Esophagus mucosa (tissue), 1 donor: ENCODE measurements around the gene DEFB128. TPM values are rescaled to one million over a fixed set of nuclear protein-coding genes. Genes with fewer than 3 reads are reported as not detected.
A peak's percentile ranks its signal among the peaks of the same experiment; 100 is the strongest.
"Not testable (repeated sequence)": the region's sequence is repeated elsewhere in the genome, so short reads cannot be mapped to it uniquely, and the experiment has no call there.

Source experiments
- ATAC-seq: fragments of 200-7000 bp; cut with Tn5 transposase; one replicate; pipeline ENCODE4 v1.9.1; 2020
- total RNA-seq: library from RNA; stranded (reverse); gene quantifications from one replicate; pipeline ENCODE4 v1.2.4, GENCODE V29; 2023
- donor health status: DM: yes; HTN: yes; CAD: no.

Gene DEFB128
- not detected for total RNA-seq

GRCh38 chr20:189611-190010, at the start of gene DEFB128:
TSS of gene DEFB128 (minus strand) at chr20:189711. CDS start at chr20:189623, 88 bp downstream.
- ATAC-seq = no peak

GRCh38 chr20:237929-238328, 48.4 kb upstream of the DEFB128 start:
- peak; percentile 39 for ATAC-seq

GRCh38 chr20:237489-237888, 48.0 kb upstream of the DEFB128 start:
- peak; percentile 36 for ATAC-seq

GRCh38 chr20:235891-236290, 46.4 kb upstream of the DEFB128 start:
- peak; percentile 80 for ATAC-seq

- no peak for ATAC-seq
Measured at GRCh38 chr20:227439-228105, 38.1 kb upstream of the DEFB128 start.

GRCh38 chr20:226958-227357, 37.4 kb upstream of the DEFB128 start, which contains the start of gene DEFB129:
TSS of gene DEFB129 (plus strand) at chr20:227258. CDS start at chr20:227289, 31 bp downstream.
- ATAC-seq = no peak

GRCh38 chr20:225879-226278, 36.4 kb upstream of the DEFB128 start:
- not testable (repeated sequence) for ATAC-seq

GRCh38 chr20:221258-221830, 31.8 kb upstream of the DEFB128 start:
- no peak for ATAC-seq

- no peak for ATAC-seq
Measured at GRCh38 chr20:219290-220115, 30.0 kb upstream of the DEFB128 start.

GRCh38 chr20:217266-217665, 27.8 kb upstream of the DEFB128 start:
- no peak for ATAC-seq

GRCh38 chr20:215796-216195, 26.3 kb upstream of the DEFB128 start:
- no peak for ATAC-seq

- no peak for ATAC-seq
Measured at GRCh38 chr20:214383-214782, 24.9 kb upstream of the DEFB128 start.

- ATAC-seq = no peak
Measured at GRCh38 chr20:210809-211502, 21.4 kb upstream of the DEFB128 start.

- peak; percentile 85 for ATAC-seq
Measured at GRCh38 chr20:208942-209566, 19.5 kb upstream of the DEFB128 start.

GRCh38 chr20:203630-204029, 14.1 kb upstream of the DEFB128 start:
- not testable (repeated sequence) for ATAC-seq

GRCh38 chr20:199996-200395, 10.5 kb upstream of the DEFB128 start:
- ATAC-seq = no peak

- ATAC-seq = no peak
Measured at GRCh38 chr20:198225-198624, 8.7 kb upstream of the DEFB128 start.

GRCh38 chr20:187733-188132, 1.8 kb downstream of the DEFB128 start:
- ATAC-seq = no peak

GRCh38 chr20:184288-184687, 5.2 kb downstream of the DEFB128 start:
- no peak for ATAC-seq

- no peak for ATAC-seq
Measured at GRCh38 chr20:168876-169275, 20.6 kb downstream of the DEFB128 start.

- no peak for ATAC-seq
Measured at GRCh38 chr20:164618-165017, 24.9 kb downstream of the DEFB128 start.

GRCh38 chr20:157154-157553, 32.4 kb downstream of the DEFB128 start, which contains the start of gene DEFB127:
TSS of gene DEFB127 (plus strand) at chr20:157454. CDS start at chr20:157545, 91 bp downstream.
- ATAC-seq = no peak
